Activated naive CD4-positive, alpha-beta T cell treated with anti-CD3 and anti-CD28 coated beads, Interleukin-2, amount 50 U/mL, for 72 hours (primary cell): ENCODE measurements around the gene SLIT3. TPM values are rescaled to one million over a fixed set of nuclear protein-coding genes. Genes with fewer than 3 reads are reported as not detected.
A peak's percentile ranks its signal among the peaks of the same experiment; 100 is the strongest.

Experiments used
- ATAC-seq, 2 donors: fragments of 150-1000 bp; cut with Tn5 transposase; 2 replicates each; pipeline ENCODE4 v1.10.0; 2021; ENCODE audit warnings: mild to moderate bottlenecking in 2 of 2, moderate library complexity in 2 of 2
- DNase-seq, 2 donors: peaks; one replicate each; pipeline ENCODE4 v3.0.0; 2021 to 2022; ENCODE audit warnings: low spot score in 2 of 2
- H3K27ac Mint-ChIP-seq, 2 donors: one replicate each; pipeline ENCODE4 v1.8.0; 2022; ENCODE audit warnings: mild to moderate bottlenecking in 2 of 2, mixed read lengths in 2 of 2
- H3K36me3 Mint-ChIP-seq, 2 donors: one replicate each; pipeline ENCODE4 v1.8.0; 2022; ENCODE audit warnings: mixed read lengths in 2 of 2
- H3K9me3 Mint-ChIP-seq, 2 donors: one replicate each; pipeline ENCODE4 v1.8.0; 2022; ENCODE audit warnings: mixed read lengths in 2 of 2
- total RNA-seq, 2 donors: library from RNA; stranded (reverse); gene quantifications; one replicate each; pipeline ENCODE4 v1.2.3, GENCODE V29; 2022

SLIT3 gene
- total RNA-seq, 2 donors from 2014 or later, result 1.9 to 2.0 TPM

GRCh38 chr5:168935183-168935582, 365.8 kb downstream of the SLIT3 start:
- ATAC-seq (no peak), DNase-seq (no peak)
- Mint-ChIP-seq H3K27ac (no peak overlapping the region), H3K9me3 (no peaks in the 10 kb centered on the region), H3K36me3 (no peaks in the 10 kb centered on the region)

- Mint-ChIP-seq H3K9me3 (no peaks in the 10 kb centered on the region), H3K36me3 (no peaks in the 10 kb centered on the region), H3K27ac (no peak overlapping the region)
- DNase-seq, result no peak
- no peak for ATAC-seq
These were observed 366.8 kb downstream of the SLIT3 start for GRCh38 chr5:168934169-168934568.

- ATAC-seq (no peak), DNase-seq (no peak)
- Mint-ChIP-seq H3K27ac (no peak overlapping the region), H3K9me3 (no peaks in the 10 kb centered on the region), H3K36me3 (no peaks in the 10 kb centered on the region)
These were observed 368.3 kb downstream of the SLIT3 start for GRCh38 chr5:168932400-168933189.

GRCh38 chr5:168931638-168932345, 369.1 kb downstream of the SLIT3 start:
- Mint-ChIP-seq H3K27ac (no peak overlapping the region), H3K36me3 (no peaks in the 10 kb centered on the region), H3K9me3 (no peaks in the 10 kb centered on the region)
- DNase-seq (no peak), ATAC-seq (peak; percentile 86)

- DNase-seq (no peak), ATAC-seq (no peak)
- no peaks in the 10 kb centered on the region for H3K9me3 Mint-ChIP-seq
- H3K27ac Mint-ChIP-seq, result no peak overlapping the region
- H3K36me3 Mint-ChIP-seq, result no peaks in the 10 kb centered on the region
These were observed 371.3 kb downstream of the SLIT3 start for GRCh38 chr5:168929656-168930055.

GRCh38 chr5:168925160-168925559, 375.8 kb downstream of the SLIT3 start:
- Mint-ChIP-seq H3K36me3 (no peaks in the 10 kb centered on the region), H3K9me3 (no peaks in the 10 kb centered on the region), H3K27ac (no peak overlapping the region)
- no peak for DNase-seq
- ATAC-seq, result no peak

GRCh38 chr5:168921147-168921866, 379.6 kb downstream of the SLIT3 start:
- no peaks in the 10 kb centered on the region for H3K36me3 Mint-ChIP-seq
- no peaks in the 10 kb centered on the region for H3K9me3 Mint-ChIP-seq
- no peak overlapping the region for H3K27ac Mint-ChIP-seq
- ATAC-seq (no peak), DNase-seq (no peak)

GRCh38 chr5:168920019-168920810, 380.7 kb downstream of the SLIT3 start:
- Mint-ChIP-seq H3K36me3 (no peaks in the 10 kb centered on the region), H3K27ac (no peak overlapping the region), H3K9me3 (no peaks in the 10 kb centered on the region)
- no peak for ATAC-seq
- no peak for DNase-seq

GRCh38 chr5:168917947-168918600, 382.9 kb downstream of the SLIT3 start:
- H3K27ac Mint-ChIP-seq, result no peak overlapping the region
- H3K36me3 Mint-ChIP-seq, result no peaks in the 10 kb centered on the region
- no peak for ATAC-seq
- H3K9me3 Mint-ChIP-seq, result no peaks in the 10 kb centered on the region
- no peak for DNase-seq

- Mint-ChIP-seq H3K27ac (no peak overlapping the region), H3K9me3 (no peaks in the 10 kb centered on the region), H3K36me3 (no peaks in the 10 kb centered on the region)
- DNase-seq, result no peak
- ATAC-seq, result no peak
These were observed 384.1 kb downstream of the SLIT3 start for GRCh38 chr5:168916852-168917251.

- Mint-ChIP-seq H3K27ac (no peak overlapping the region), H3K9me3 (no peaks in the 10 kb centered on the region), H3K36me3 (no peaks in the 10 kb centered on the region)
- ATAC-seq (no peak), DNase-seq (no peak)
These were observed 384.7 kb downstream of the SLIT3 start for GRCh38 chr5:168916266-168916665.

- no peak for DNase-seq
- ATAC-seq, result no peak
- H3K9me3 Mint-ChIP-seq, result no peaks in the 10 kb centered on the region
- no peaks in the 10 kb centered on the region for H3K36me3 Mint-ChIP-seq
- H3K27ac Mint-ChIP-seq, result no peak overlapping the region
These were observed 386.4 kb downstream of the SLIT3 start for GRCh38 chr5:168914491-168914890.

- DNase-seq (no peak), ATAC-seq (no peak)
- Mint-ChIP-seq H3K36me3 (no peaks in the 10 kb centered on the region), H3K27ac (no peak overlapping the region), H3K9me3 (no peaks in the 10 kb centered on the region)
These were observed 390.1 kb downstream of the SLIT3 start for GRCh38 chr5:168910874-168911273.

GRCh38 chr5:168908207-168908606, 392.7 kb downstream of the SLIT3 start:
- no peak for DNase-seq
- H3K9me3 Mint-ChIP-seq, result no peaks in the 10 kb centered on the region

GRCh38 chr5:168903061-168903460, 397.9 kb downstream of the SLIT3 start:
- Mint-ChIP-seq H3K27ac (no peak overlapping the region), H3K9me3 (no peaks in the 10 kb centered on the region), H3K36me3 (no peaks in the 10 kb centered on the region)
- DNase-seq, result no peak
- ATAC-seq, result no peak

More at GRCh38 chr5:168908207-168908606, 392.7 kb downstream of the SLIT3 start:
- ATAC-seq, result no peak
- Mint-ChIP-seq H3K36me3 (no peaks in the 10 kb centered on the region), H3K27ac (no peak overlapping the region)

- no peaks in the 10 kb centered on the region for H3K36me3 Mint-ChIP-seq
- ATAC-seq (no peak), DNase-seq (no peak)
- no peaks in the 10 kb centered on the region for H3K9me3 Mint-ChIP-seq
- H3K27ac Mint-ChIP-seq, result no peak overlapping the region
These were observed 401.3 kb downstream of the SLIT3 start for GRCh38 chr5:168899673-168900072.
